PC-9 (cell line): ENCODE data around the gene TENT4A. TPM values are rescaled to one million over a fixed set of nuclear protein-coding genes. Genes with fewer than 3 reads are reported as not detected.

Experiments
- BruUV-seq: library from RNA; stranded (reverse); fragments of 400-500 nt; replicated peaks from 2 replicates; lab custom pipeline; 2021; lab: Mats Ljungman, UMichigan
- CTCF ChIA-PET: fragments of 300-600 bp; sonication (Branson Sonifier 250); formaldehyde crosslinking; loops from one replicate; lab custom pipeline; 2022; ENCODE audit warnings: antibody characterized with exemption; lab: Charles Lee
- POLR2A ChIA-PET: fragments of 300-600 bp; sonication (Branson Sonifier 250); formaldehyde crosslinking; loops from one replicate; lab custom pipeline; 2022; ENCODE audit warnings: antibody characterized with exemption; ENCODE audit not compliant: unreplicated experiment; lab: Charles Lee
- DNase-seq, 2 experiments: peaks; one replicate each; pipeline versions ENCODE4 v3.0.0 to v3.0.0-alpha.2; 2015 to 2022; ENCODE audit warnings: mixed read lengths in 1 of 2
- H2AFZ ChIP-seq: fragments of 200-600 bp; sonication (generic); 2 replicates; pipeline ENCODE4 v1.8.1; 2017; ENCODE audit warnings: antibody characterized with exemption
- H3F3A ChIP-seq: fragments of 200-600 bp; sonication (generic); 2 replicates; pipeline ENCODE4 v1.8.1; 2017; ENCODE audit warnings: antibody characterized with exemption, mild to moderate bottlenecking, low read depth; ENCODE audit not compliant: insufficient read depth
- H3K27ac ChIP-seq: fragments of 200-600 bp; sonication (generic); 2 replicates; pipeline ENCODE4 v1.6.1; 2016; ENCODE audit warnings: mixed run types
- H3K27me3 ChIP-seq: fragments of 200-600 bp; sonication (generic); 2 replicates; pipeline ENCODE4 v1.6.1; 2016; ENCODE audit warnings: low read depth, mixed run types; ENCODE audit not compliant: insufficient read depth
- H3K36me3 ChIP-seq: fragments of 200-600 bp; sonication (generic); 2 replicates; pipeline ENCODE4 v1.6.1; 2016; ENCODE audit warnings: low read depth, mixed run types
- H3K4me1 ChIP-seq: fragments of 200-600 bp; sonication (generic); replicated peaks from 2 replicates; pipeline ENCODE4 v1.6.1; 2016; ENCODE audit warnings: mixed run types; ENCODE audit not compliant: insufficient read depth
- H3K4me2 ChIP-seq: fragments of 200-600 bp; sonication (generic); 2 replicates; pipeline ENCODE4 v1.6.1; 2017; ENCODE audit warnings: mixed run types
- H3K4me3 ChIP-seq: fragments of 200-600 bp; sonication (generic); 2 replicates; pipeline ENCODE4 v1.6.1; 2016; ENCODE audit warnings: mixed run types
- H3K79me2 ChIP-seq: fragments of 200-600 bp; sonication (generic); 2 replicates; pipeline ENCODE4 v1.6.1; 2017; ENCODE audit warnings: low read depth, mixed run types
- H3K9me2 ChIP-seq: fragments of 200-600 bp; sonication (generic); 2 replicates; pipeline ENCODE4 v1.8.1; 2017; ENCODE audit warnings: mild to moderate bottlenecking; ENCODE audit not compliant: insufficient read depth
- H3K9me3 ChIP-seq: fragments of 200-600 bp; sonication (generic); 2 replicates; pipeline ENCODE4 v1.8.1; 2016; ENCODE audit warnings: low read depth; ENCODE audit not compliant: insufficient read depth
- H4K20me1 ChIP-seq: fragments of 200-600 bp; sonication (generic); 2 replicates; pipeline ENCODE4 v1.8.1; 2017; ENCODE audit not compliant: insufficient read depth
- CTCF ChIP-seq: fragments of 200-600 bp; sonication (generic); conservative IDR thresholded peaks from 2 replicates; pipeline ENCODE4 v1.6.1; 2017; ENCODE audit warnings: mixed run types, antibody characterized with exemption, mild to moderate bottlenecking, moderate library complexity
- EZH2 ChIP-seq: fragments of 200-600 bp; sonication (generic); IDR thresholded peaks from 2 replicates; pipeline ENCODE4 v1.8.0; 2017; ENCODE audit warnings: antibody characterized with exemption, low read depth
- intact Hi-C: fragments of 100-400 bp; cut with micrococcal nuclease; formaldehyde crosslinking; loops from one replicate; pipeline ENCODE4 v1.10.0; 2022; ENCODE audit not compliant: unreplicated experiment
- total RNA-seq: library from RNA; stranded (reverse); gene quantifications from 2 replicates; pipeline ENCODE4 v1.2.3, GENCODE V29; 2021

TENT4A gene
- total RNA-seq, 1 experiment from 2014 or later = 84.8 TPM

- ChIA-PET CTCF (no interaction called here), POLR2A (no interaction called here)
- Histone ChIP-seq H3K27me3 (no peaks in the 10 kb centered on the region), H3K4me1 (peaks cover 24% of the 10 kb centered on the region), H3K4me2 (no peak overlapping the region; the same call in 1 of the 2 replicates), H3K79me2 (no peaks in the 10 kb centered on the region), H3K4me3 (no peak overlapping the region), H2AFZ (no peak overlapping the region), H3K9me3 (no peaks in the 10 kb centered on the region), H3F3A (peaks cover 11% of the 10 kb centered on the region), H4K20me1 (no peaks in the 10 kb centered on the region), H3K27ac (no peak overlapping the region), H3K36me3 (no peaks in the 10 kb centered on the region), H3K9me2 (no peaks in the 10 kb centered on the region)
- no peak for TF ChIP-seq EZH2
- TF ChIP-seq CTCF = no peak
- BruUV-seq = no TSS peak
- no peak for DNase-seq
- intact Hi-C loops = no loop called here
Observed at GRCh38 chr5:6700074-6700684, 13.1 kb upstream of the TENT4A start.

- H4K20me1 ChIP-seq = no peaks in the 10 kb centered on the region
Observed at GRCh38 chr5:6700685-6701355, 12.4 kb upstream of the TENT4A start.

GRCh38 chr5:6701491-6701890 lies 11.7 kb upstream of the TENT4A start:
- Histone ChIP-seq H2AFZ (no peak overlapping the region), H3K4me3 (no peak overlapping the region), H3K27ac (no peak overlapping the region), H3K27me3 (no peaks in the 10 kb centered on the region), H4K20me1 (no peaks in the 10 kb centered on the region), H3K4me1 (peaks cover 26% of the 10 kb centered on the region), H3K79me2 (no peaks in the 10 kb centered on the region), H3K9me2 (no peaks in the 10 kb centered on the region), H3F3A (peaks cover 12% of the 10 kb centered on the region), H3K36me3 (no peaks in the 10 kb centered on the region), H3K9me3 (no peaks in the 10 kb centered on the region), H3K4me2 (no peak overlapping the region)
- no peak for TF ChIP-seq CTCF
- TF ChIP-seq EZH2 = no peak
- intact Hi-C loops = no loop called here
- ChIA-PET POLR2A (no interaction called here), CTCF (no interaction called here)
- BruUV-seq = no TSS peak
- no peak for DNase-seq

More at GRCh38 chr5:6700685-6701355, 12.4 kb upstream of the TENT4A start:
- no peaks in the 10 kb centered on the region for H3K9me2 ChIP-seq
- DNase-seq = no peak
- intact Hi-C loops = no loop called here
- H3K9me3 ChIP-seq = no peaks in the 10 kb centered on the region
- peak overlapping the region; percentile 3 for H3K4me2 ChIP-seq
- H3K27me3 ChIP-seq = no peaks in the 10 kb centered on the region
- no peak overlapping the region for H2AFZ ChIP-seq
- peaks cover 12% of the 10 kb centered on the region for H3F3A ChIP-seq
- H3K4me3 ChIP-seq = no peak overlapping the region
- H3K27ac ChIP-seq = no peak overlapping the region
- H3K36me3 ChIP-seq = no peaks in the 10 kb centered on the region
- CTCF ChIA-PET = no interaction called here
- TF ChIP-seq EZH2 (no peak), CTCF (no peak)
- H3K4me1 ChIP-seq = peaks cover 26% of the 10 kb centered on the region
- POLR2A ChIA-PET = interaction anchor here (0.5 kb wide), 1 partner anchor 393 kb away, joined by 3 read pairs; no protein-coding TSS in a partner anchor
- no TSS peak for BruUV-seq
- H3K79me2 ChIP-seq = no peaks in the 10 kb centered on the region
